MM.1S (cell line): ENCODE data around the gene TIE1.

Source experiments
- EZH2 ChIP-seq: fragments of 300-600 bp; sonication (generic); optimal IDR thresholded peaks from 2 replicates; pipeline ENCODE3; 2017; ENCODE audit warnings: low read depth, mild to moderate bottlenecking, antibody characterized with exemption, low read length, mixed read lengths
- EZH2phosphoT487 ChIP-seq: fragments of 300-600 bp; sonication (generic); IDR thresholded peaks from 2 replicates; pipeline ENCODE4 v1.6.1; 2018; ENCODE audit warnings: antibody characterized with exemption, low read length
- TF ChIP-seq, protein P1 (sequence below): fragments of 300-600 bp; sonication (generic); IDR thresholded peaks from 2 replicates; pipeline ENCODE4 v1.5.1; 2016; ENCODE audit warnings: antibody characterized with exemption, low read length, mixed read lengths

DNA sequence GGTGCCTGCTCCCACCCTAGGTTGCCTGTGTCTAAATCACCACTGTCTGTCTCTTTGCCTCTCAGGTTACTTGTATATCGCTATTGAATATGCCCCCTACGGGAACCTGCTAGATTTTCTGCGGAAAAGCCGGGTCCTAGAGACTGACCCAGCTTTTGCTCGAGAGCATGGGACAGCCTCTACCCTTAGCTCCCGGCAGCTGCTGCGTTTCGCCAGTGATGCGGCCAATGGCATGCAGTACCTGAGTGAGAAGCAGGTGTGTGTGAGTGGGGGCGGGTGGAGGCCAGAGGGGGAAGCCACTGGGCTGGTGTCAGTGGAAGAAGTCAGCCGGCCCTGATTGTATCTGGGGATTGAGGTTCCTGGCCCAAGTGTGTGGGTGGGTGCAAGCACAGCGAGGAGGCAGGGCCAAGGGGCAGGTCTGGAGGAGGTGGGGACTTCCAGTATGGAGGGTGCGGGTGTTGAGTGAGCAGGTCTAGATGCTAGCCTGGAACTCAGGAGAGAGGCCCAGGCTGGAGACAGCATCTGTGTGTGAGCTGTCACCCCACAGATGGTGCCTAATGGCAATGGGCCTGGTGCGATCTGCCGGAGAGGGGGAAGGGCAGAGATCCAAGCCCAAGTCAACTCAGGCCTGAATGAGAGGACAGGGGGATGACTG, 17.2 kb downstream of the TIE1 start:
- TF ChIP-seq, protein P1, sequence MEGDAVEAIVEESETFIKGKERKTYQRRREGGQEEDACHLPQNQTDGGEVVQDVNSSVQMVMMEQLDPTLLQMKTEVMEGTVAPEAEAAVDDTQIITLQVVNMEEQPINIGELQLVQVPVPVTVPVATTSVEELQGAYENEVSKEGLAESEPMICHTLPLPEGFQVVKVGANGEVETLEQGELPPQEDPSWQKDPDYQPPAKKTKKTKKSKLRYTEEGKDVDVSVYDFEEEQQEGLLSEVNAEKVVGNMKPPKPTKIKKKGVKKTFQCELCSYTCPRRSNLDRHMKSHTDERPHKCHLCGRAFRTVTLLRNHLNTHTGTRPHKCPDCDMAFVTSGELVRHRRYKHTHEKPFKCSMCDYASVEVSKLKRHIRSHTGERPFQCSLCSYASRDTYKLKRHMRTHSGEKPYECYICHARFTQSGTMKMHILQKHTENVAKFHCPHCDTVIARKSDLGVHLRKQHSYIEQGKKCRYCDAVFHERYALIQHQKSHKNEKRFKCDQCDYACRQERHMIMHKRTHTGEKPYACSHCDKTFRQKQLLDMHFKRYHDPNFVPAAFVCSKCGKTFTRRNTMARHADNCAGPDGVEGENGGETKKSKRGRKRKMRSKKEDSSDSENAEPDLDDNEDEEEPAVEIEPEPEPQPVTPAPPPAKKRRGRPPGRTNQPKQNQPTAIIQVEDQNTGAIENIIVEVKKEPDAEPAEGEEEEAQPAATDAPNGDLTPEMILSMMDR, result no peak
- TF ChIP-seq EZH2 (no peak), EZH2phosphoT487 (no peak)
